IPS DF 4.7 (cell line): ENCODE measurements around the gene TP53TG5.
"Not testable (repeated sequence)": the region's sequence is repeated elsewhere in the genome, so short reads cannot be mapped to it uniquely, and the experiment has no call there.

ENCODE experiments used
- DNase-seq: peaks from one replicate; pipeline ENCODE4 v3.0.0-alpha.2; 2013; ENCODE audit warnings: low spot score; ENCODE audit errors: extremely low read depth

Gene TP53TG5

GRCh38 chr20:45366631-45367030 is 11.5 kb downstream of the TP53TG5 start:
- DNase-seq, result no peak

- DNase-seq, result no peak
Measured at GRCh38 chr20:45366192-45366591, 11.9 kb downstream of the TP53TG5 start.

DNA sequence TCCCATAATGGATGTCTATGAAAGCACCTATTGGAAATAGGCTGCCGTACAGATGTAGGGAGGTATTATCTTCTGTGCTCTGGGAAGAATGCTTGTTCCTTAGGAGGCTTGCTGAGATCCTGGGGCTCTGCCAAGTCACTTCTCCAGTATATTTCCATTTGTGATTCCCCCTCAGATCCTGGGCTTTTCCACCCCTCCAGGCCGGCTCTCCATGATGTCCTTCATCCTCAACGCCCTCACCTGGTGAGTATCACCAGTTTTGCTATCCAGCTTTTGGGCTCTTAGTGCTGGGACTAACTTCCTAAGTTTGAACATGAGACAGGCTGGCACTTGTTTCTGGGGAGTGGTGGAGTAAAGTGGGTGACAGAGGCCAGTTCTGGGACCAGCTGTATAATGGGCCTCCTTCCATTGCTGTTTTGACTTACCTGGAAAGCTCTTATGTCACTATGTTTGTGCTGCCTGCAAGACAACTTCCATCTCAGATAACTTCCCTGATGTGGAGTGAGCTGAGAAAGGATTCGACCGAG is 12.6 kb downstream of the TP53TG5 start:
- no peak for DNase-seq

DNA sequence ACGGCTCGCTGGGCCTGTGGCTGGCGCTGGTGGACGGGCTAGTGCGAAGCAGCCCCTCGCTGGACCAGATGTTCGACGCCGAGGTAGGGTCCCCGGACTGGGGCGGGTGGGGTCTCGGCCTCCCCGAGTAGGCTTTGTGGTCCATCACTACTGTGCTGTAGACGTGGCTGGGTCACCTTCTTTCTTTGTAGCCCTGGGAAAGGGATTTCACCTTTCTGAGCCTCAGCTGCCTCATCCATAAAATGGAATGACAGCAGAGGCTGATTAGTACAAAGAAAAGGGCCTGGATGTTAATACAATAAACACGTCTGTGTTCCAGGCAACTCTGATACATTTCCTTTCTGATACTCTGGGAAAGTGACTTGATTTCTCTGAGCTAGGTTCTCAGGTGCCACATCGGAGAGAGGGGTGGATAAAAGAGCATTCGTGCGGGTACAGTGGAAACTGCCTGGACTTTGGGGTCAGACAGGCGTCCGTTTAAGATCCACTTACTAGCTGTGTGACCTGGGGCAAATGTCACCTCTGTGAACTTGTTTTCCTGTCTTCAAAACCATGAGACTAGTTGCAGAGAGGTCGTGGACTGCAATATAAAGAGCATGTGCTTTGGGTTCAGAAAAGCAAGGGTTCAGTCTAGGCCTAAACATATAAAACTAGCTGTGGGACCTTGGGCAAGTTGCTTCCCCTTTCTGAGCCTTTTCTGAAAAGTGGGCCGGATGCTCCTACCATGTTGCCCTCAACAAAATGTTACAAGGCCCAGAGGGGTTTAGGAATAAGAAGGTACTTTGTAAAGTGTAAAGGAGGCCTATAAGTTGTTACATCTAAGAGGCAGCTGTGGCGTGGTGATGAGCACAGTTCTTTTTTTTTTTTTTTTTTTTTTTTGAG is 14.3 kb downstream of the TP53TG5 start:
- DNase-seq, result no peak

- peak; percentile 95 for DNase-seq
Measured at GRCh38 chr20:45362804-45363610, 15.1 kb downstream of the TP53TG5 start, which contains the start of gene SYS1. Gene SYS1, plus strand, starts transcription at chr20:45363156. Its CDS starts 376 bp downstream, at chr20:45363532.

DNA sequence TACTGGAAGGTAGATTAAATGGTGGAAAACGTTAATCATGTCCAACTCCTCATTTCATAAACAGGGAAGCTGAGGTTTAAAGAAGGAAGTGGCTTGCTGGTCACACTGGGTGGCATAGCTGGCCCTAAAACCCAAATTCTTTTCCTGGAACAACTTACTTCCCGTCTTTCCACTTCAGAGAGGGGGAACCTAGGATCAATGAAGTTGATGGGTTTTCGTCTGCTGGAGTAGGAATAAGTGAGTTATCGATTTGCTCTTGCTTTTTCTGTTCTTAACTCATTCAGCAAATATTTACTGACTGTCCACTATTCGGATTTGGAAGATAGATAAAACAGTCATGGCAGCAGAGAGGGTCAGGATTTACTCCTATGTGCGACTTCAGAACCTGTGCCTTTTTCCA is 16.3 kb downstream of the TP53TG5 start:
- no peak for DNase-seq

DNA sequence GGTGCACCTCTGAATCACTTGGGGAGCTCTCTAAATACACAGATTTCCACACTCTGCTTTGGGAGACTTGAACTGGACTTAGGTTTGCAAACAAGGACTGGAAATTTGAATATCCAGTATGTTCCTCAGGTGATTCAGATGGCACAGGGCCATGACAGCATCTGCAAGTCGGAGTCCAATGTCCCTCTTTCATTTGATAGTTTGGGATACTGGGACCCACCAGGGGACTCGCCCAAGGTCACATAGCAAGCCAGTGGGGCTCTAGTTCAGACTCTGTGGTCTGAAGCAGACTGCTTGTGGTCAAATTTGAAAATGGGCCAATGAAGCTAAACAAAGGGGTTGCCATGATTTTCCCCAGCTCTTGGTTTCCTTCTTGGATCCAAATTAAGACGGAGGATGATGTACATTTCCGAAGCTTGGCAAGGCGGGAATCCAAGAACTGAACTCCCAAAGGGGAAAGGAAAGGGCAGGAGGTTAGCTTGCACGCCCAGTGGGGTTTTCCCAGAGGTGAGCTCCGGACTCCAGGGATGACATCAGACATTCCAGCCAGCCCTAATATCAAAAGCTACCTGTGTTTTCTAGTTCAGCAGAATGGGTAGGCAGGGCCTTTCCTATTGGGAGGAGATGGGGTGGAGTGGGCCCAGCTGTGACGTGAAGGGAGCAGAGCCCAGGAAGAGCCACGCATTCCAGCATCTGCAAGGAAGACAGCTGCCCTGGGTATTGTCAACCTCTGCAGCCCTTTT is 18.5 kb downstream of the TP53TG5 start:
- DNase-seq, result no peak

GRCh38 chr20:45359069-45359405 is 19.1 kb downstream of the TP53TG5 start:
- no peak for DNase-seq

GRCh38 chr20:45358282-45359068 is 19.6 kb downstream of the TP53TG5 start:
- no peak for DNase-seq

- DNase-seq, result no peak
Measured at GRCh38 chr20:45355209-45356084, 22.7 kb downstream of the TP53TG5 start.

DNA sequence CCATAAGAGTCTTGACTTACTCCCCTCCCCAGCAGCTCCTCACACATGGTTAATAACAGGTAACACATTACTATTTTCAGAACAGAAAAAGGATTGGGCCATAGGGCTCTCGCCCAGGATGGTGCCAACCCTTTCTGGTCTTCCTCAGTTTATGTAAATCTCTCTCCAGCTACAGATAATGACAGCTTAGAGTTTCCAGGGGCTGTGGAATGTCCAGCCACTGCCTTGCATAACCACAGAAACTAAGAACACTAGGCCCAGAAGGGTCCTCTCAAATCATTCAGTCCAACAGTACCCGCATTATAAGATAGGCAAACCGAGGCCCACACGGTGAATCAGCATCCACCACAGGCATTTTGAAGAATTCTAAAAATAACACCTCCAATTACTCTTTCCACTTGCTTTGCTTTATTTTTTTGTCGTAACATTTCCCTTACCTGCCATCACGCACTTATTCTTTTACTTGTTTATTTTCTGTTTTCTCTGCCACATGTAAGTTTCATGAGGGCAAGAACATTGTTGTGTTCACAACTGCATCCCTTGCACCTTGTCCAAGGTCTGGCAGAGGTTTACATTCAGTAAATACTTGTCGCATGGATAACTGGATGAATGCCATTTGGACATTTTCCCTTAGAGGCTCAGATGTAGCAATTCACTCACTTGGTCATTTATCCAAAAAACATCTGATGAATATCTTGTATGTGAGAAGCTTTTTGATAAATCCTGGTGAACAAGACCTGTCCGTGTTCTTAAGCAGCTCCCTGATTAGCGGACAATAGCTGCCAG is 23.5 kb downstream of the TP53TG5 start:
- DNase-seq, result no peak

GRCh38 chr20:45353746-45354145 is 24.4 kb downstream of the TP53TG5 start:
- DNase-seq, result no peak

DNA sequence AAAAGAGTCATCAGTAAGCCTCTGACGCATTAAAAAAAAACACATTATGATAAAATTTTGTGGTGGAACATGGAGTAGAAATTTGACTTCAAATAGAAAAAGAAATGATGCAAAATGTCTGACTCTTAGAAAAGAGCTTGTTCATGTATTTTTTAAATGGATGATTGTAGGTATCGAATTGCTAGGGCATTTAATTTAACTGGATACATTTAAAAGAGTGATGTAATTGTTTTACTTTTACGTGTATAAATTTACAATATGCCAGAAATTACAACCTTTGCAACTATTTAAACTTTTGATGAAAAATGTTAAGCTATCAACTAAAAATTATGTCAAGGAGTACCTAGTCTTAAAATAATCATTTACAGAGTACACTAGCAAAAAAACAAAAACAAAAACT is 25.4 kb downstream of the TP53TG5 start:
- DNase-seq, result no peak

DNA sequence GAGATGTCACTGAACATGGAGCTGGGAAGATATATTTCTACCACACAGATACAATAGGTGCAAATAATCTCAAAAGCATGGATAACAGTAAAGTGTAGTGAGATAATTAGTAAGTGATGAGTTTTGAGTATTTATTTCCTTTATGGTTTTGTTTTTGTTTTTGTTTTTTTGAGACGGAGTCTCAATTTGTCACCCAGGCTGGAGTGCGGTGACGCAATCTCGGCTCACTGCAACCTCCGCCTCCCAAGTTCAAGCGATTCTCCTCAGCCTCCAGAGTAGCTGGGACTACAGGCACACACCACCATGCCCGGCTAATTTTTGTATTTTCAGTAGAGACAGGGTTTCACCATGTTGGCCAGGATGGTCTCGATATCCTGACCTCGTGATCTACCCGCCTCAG is 27.3 kb downstream of the TP53TG5 start:
- DNase-seq, result not testable (repeated sequence)

GRCh38 chr20:45350217-45350616 is 27.9 kb downstream of the TP53TG5 start:
- DNase-seq, result no peak

GRCh38 chr20:45347936-45348778 is 30.0 kb downstream of the TP53TG5 start, which contains the start of gene SDC4:
Gene SDC4, minus strand, starts transcription at chr20:45348424. Its CDS starts 40 bp downstream, at chr20:45348384.
- no peak for DNase-seq

GRCh38 chr20:45347297-45347935 is 30.7 kb downstream of the TP53TG5 start:
- no peak for DNase-seq
